H9 (cell line): ENCODE data around the gene NPAS3. TPM values are rescaled to one million over a fixed set of nuclear protein-coding genes. Genes with fewer than 3 reads are reported as not detected.

Experiments
- DNase-seq: peaks from one replicate; pipeline ENCODE4 v3.0.0-alpha.2; 2017
- H2AFZ ChIP-seq: one replicate; pipeline ENCODE4 v1.6.1; 2013; ENCODE audit warnings: mild to moderate bottlenecking, low read length, control low read depth, moderate library complexity
- H2AK5ac ChIP-seq: 2 replicates; pipeline ENCODE4 v1.6.1; 2013; ENCODE audit warnings: low read length, control low read depth, mixed read lengths; ENCODE audit not compliant: insufficient read length
- H2BK120ac ChIP-seq: one replicate; pipeline ENCODE4 v1.6.1; 2013; ENCODE audit warnings: low read depth, mild to moderate bottlenecking, low read length, control low read depth, inconsistent platforms; ENCODE audit not compliant: poor library complexity, severe bottlenecking
- H2BK12ac ChIP-seq: 2 replicates; pipeline ENCODE4 v1.6.1; 2013; ENCODE audit warnings: low read length, control low read depth, mixed read lengths, low read depth; ENCODE audit not compliant: insufficient read length
- H2BK15ac ChIP-seq: 2 replicates; pipeline ENCODE4 v1.6.1; 2013; ENCODE audit warnings: low read depth, low read length, control low read depth
- H2BK20ac ChIP-seq: one replicate; pipeline ENCODE4 v1.6.1; 2013; ENCODE audit warnings: low read depth, mild to moderate bottlenecking, low read length, control low read depth, inconsistent platforms; ENCODE audit not compliant: poor library complexity, severe bottlenecking
- H2BK5ac ChIP-seq: 2 replicates; pipeline ENCODE4 v1.6.1; 2013; ENCODE audit warnings: low read length, control low read depth, mixed read lengths; ENCODE audit not compliant: insufficient read length
- H3K14ac ChIP-seq: 2 replicates; pipeline ENCODE4 v1.6.1; 2013; ENCODE audit warnings: low read length, control low read depth; ENCODE audit not compliant: insufficient read depth
- H3K18ac ChIP-seq: 2 replicates; pipeline ENCODE4 v1.6.1; 2013; ENCODE audit warnings: low read depth, mild to moderate bottlenecking, mixed read lengths, low read length, control low read depth; ENCODE audit not compliant: insufficient read length
- H3K23ac ChIP-seq: 2 replicates; pipeline ENCODE4 v1.6.1; 2013; ENCODE audit warnings: low read length, control low read depth, mixed read lengths, low read depth; ENCODE audit not compliant: insufficient read length
- H3K23me2 ChIP-seq: 2 replicates; pipeline ENCODE4 v1.6.1; 2013; ENCODE audit warnings: low read depth, mild to moderate bottlenecking, mixed read lengths, low read length, control low read depth; ENCODE audit not compliant: insufficient read length, poor library complexity, severe bottlenecking
- H3K27ac ChIP-seq: 2 replicates; pipeline ENCODE4 v1.5.1; 2013; ENCODE audit warnings: low read length, control low read depth, mixed read lengths, low read depth; ENCODE audit not compliant: insufficient read length
- H3K27me3 ChIP-seq: 2 replicates; pipeline ENCODE4 v1.6.1; 2013; ENCODE audit warnings: low read length, control low read depth, inconsistent platforms; ENCODE audit not compliant: insufficient read depth
- H3K4ac ChIP-seq: 2 replicates; pipeline ENCODE4 v1.6.1; 2013; ENCODE audit warnings: low read depth, mild to moderate bottlenecking, control low read depth, inconsistent platforms, low read length, moderate library complexity
- H3K4me1 ChIP-seq: 2 replicates; pipeline ENCODE4 v1.6.1; 2013; ENCODE audit warnings: low read length, control low read depth, inconsistent platforms; ENCODE audit not compliant: insufficient read depth
- H3K4me2 ChIP-seq: 2 replicates; pipeline ENCODE4 v1.6.1; 2013; ENCODE audit warnings: low read length, control low read depth, mixed read lengths; ENCODE audit not compliant: insufficient read length, insufficient read depth
- H3K56ac ChIP-seq: 2 replicates; pipeline ENCODE4 v1.6.1; 2013; ENCODE audit warnings: low read depth, mild to moderate bottlenecking, mixed read lengths, low read length, control low read depth; ENCODE audit not compliant: insufficient read length
- H3K79me1 ChIP-seq: 2 replicates; pipeline ENCODE4 v1.6.1; 2013; ENCODE audit warnings: low read depth, mild to moderate bottlenecking, moderate library complexity, low read length, control low read depth, inconsistent platforms; ENCODE audit not compliant: insufficient read depth, poor library complexity, severe bottlenecking
- H3K79me2 ChIP-seq: 2 replicates; pipeline ENCODE4 v1.6.1; 2013; ENCODE audit warnings: low read length, control low read depth, inconsistent platforms; ENCODE audit not compliant: insufficient read depth
- H3K9ac ChIP-seq: 2 replicates; pipeline ENCODE4 v1.6.1; 2013; ENCODE audit warnings: low read length, control low read depth, mixed read lengths; ENCODE audit not compliant: insufficient read length; ENCODE audit errors: extremely low read depth
- H3K9me3 ChIP-seq: one replicate; pipeline ENCODE4 v1.6.1; 2013; ENCODE audit warnings: low read depth, low read length, inconsistent platforms; ENCODE audit not compliant: control insufficient read depth
- H3T11ph ChIP-seq: one replicate; pipeline ENCODE4 v1.6.1; 2013; ENCODE audit warnings: mild to moderate bottlenecking, low read length, control low read depth, inconsistent platforms
- H4K20me1 ChIP-seq: one replicate; pipeline ENCODE4 v1.6.1; 2013; ENCODE audit not compliant: control insufficient read depth, insufficient read length, insufficient read depth
- H4K5ac ChIP-seq: 2 replicates; pipeline ENCODE4 v1.6.1; 2013; ENCODE audit warnings: low read depth, mild to moderate bottlenecking, mixed read lengths, low read length, control low read depth; ENCODE audit not compliant: insufficient read length
- H4K8ac ChIP-seq: replicated peaks from 2 replicates; pipeline ENCODE4 v1.6.1; 2013; ENCODE audit warnings: low read length, control low read depth, mixed read lengths, low read depth; ENCODE audit not compliant: insufficient read length
- H4K91ac ChIP-seq: 2 replicates; pipeline ENCODE4 v1.6.1; 2013; ENCODE audit warnings: low read depth, mild to moderate bottlenecking, moderate library complexity, mixed read lengths, low read length, control low read depth; ENCODE audit not compliant: insufficient read length
- H3K27ac Mint-ChIP-seq, 3 experiments: 2 replicates in 2 of 3; 3 replicates in 1 of 3; pipeline ENCODE4 v1.8.0; 2020 to 2021; ENCODE audit warnings: mixed read lengths in 3 of 3, mild to moderate bottlenecking in 1 of 3, moderate library complexity in 1 of 3
- H3K27me3 Mint-ChIP-seq: 2 replicates; pipeline ENCODE4 v1.8.0; 2021; ENCODE audit warnings: low read depth, mild to moderate bottlenecking, moderate library complexity, mixed read lengths
- H3K36me3 Mint-ChIP-seq, 3 experiments: 2 replicates in 2 of 3; 3 replicates in 1 of 3; pipeline ENCODE4 v1.8.0; 2020 to 2021; ENCODE audit warnings: low read depth in 3 of 3, mixed read lengths in 3 of 3; ENCODE audit not compliant: insufficient read depth in 1 of 3
- H3K4me1 Mint-ChIP-seq, 2 experiments: 2 replicates each; pipeline ENCODE4 v1.8.0; 2020; ENCODE audit warnings: mixed read lengths in 2 of 2
- H3K4me3 Mint-ChIP-seq, 2 experiments: 2 replicates in 1 of 2; 3 replicates in 1 of 2; pipeline ENCODE4 v1.8.0; 2020 to 2021; ENCODE audit warnings: mild to moderate bottlenecking in 2 of 2, mixed read lengths in 2 of 2, moderate library complexity in 1 of 2
- H3K9me3 Mint-ChIP-seq, 2 experiments: 2 replicates in 1 of 2; 3 replicates in 1 of 2; pipeline ENCODE4 v1.8.0; 2020; ENCODE audit warnings: mild to moderate bottlenecking in 2 of 2, mixed read lengths in 2 of 2, moderate library complexity in 1 of 2
- CTCF ChIP-seq: fragments of 200-600 bp; sonication (generic); conservative IDR thresholded peaks from 3 replicates; pipeline ENCODE4 v1.8.0; 2021; ENCODE audit warnings: antibody characterized with exemption, mild to moderate bottlenecking
- WGBS: extraction: QIAGEN DNeasy Blood & Tissue Kit; methylation state at CpG from one replicate; pipeline ENCODE4 v1.1.7; 2013; ENCODE audit warnings: missing lambda C conversion rate, low lambda C conversion rate, mixed read lengths; ENCODE audit not compliant: insufficient read length; ENCODE audit errors: extremely low coverage; 5-methylcytosine and 5-hydroxymethylcytosine counted together
- total RNA-seq: library from RNA; stranded (reverse); gene quantifications from 2 replicates; pipeline ENCODE4 v1.2.1, GENCODE V29; 2021

Gene NPAS3
- total RNA-seq, 1 experiment from 2014 or later = 0.17 TPM

- Histone ChIP-seq H3K9ac (no peak overlapping the region), H3K27ac (no peak overlapping the region), H3K4me2 (no peak overlapping the region), H3K27me3 (no peaks in the 10 kb centered on the region), H3K9me3 (peaks cover 12% of the 10 kb centered on the region), H3K23ac (no peak overlapping the region), H3K14ac (no peak overlapping the region), H3K4me1 (no peaks in the 10 kb centered on the region), H2BK5ac (no peak overlapping the region), H4K5ac (no peak overlapping the region), H4K20me1 (no peaks in the 10 kb centered on the region), H3K79me2 (no peaks in the 10 kb centered on the region), H3K56ac (no peak overlapping the region), H2BK15ac (no peak overlapping the region), H3K23me2 (no peaks in the 10 kb centered on the region), H3K18ac (no peak overlapping the region), H2BK120ac (no peak overlapping the region), H3T11ph (no peak overlapping the region), H2AFZ (no peak overlapping the region), H4K91ac (no peak overlapping the region), H4K8ac (no peak overlapping the region), H2AK5ac (no peak overlapping the region), H2BK12ac (no peak overlapping the region), H3K79me1 (no peaks in the 10 kb centered on the region), H3K4ac (no peak overlapping the region), H2BK20ac (no peak overlapping the region)
- no peak for TF ChIP-seq CTCF
- Mint-ChIP-seq H3K36me3 (peaks cover 0 to 18% (median 8%) of the 10 kb centered on the region in 3 experiments; a peak in 3 of 7 replicates), H3K27ac (no peak overlapping the region), H3K9me3 (peaks cover 7 to 18% of the 10 kb centered on the region in 2 experiments; a peak in 3 of 5 replicates), H3K27me3 (no peaks in the 10 kb centered on the region), H3K4me1 (no peaks in the 10 kb centered on the region), H3K4me3 (no peak overlapping the region)
- WGBS = no CpG with 5 or more reads among the region's 2 CpGs
- no peak for DNase-seq
These were observed 262.4 kb downstream of the NPAS3 start for GRCh38 chr14:33201116-33201515.
